K562 (cell line): ENCODE data around the gene HEMGN. TPM values are rescaled to one million over a fixed set of nuclear protein-coding genes. Genes with fewer than 3 reads are reported as not detected.

Experiments used
- CBX5 ChIP-seq: IDR thresholded peaks from 2 replicates; pipeline ENCODE4 v1.6.1; 2014; ENCODE audit warnings: low read depth, borderline replicate concordance
- FOXA1 ChIP-seq: fragments of 450-650 bp; IDR thresholded peaks from 2 replicates; pipeline ENCODE4 v1.6.1; 2016; ENCODE audit warnings: mild to moderate bottlenecking, borderline replicate concordance
- FOXJ3 ChIP-seq: sonication (generic); formaldehyde crosslinking; IDR thresholded peaks from 2 replicates; pipeline ENCODE4 v1.4.0; 2020; ENCODE audit warnings: mild to moderate bottlenecking, missing genetic modification reagents
- GATAD2A ChIP-seq: fragments of 450-650 bp; IDR thresholded peaks from 2 replicates; pipeline ENCODE4 v1.6.1; 2017
- HCFC1 ChIP-seq: IDR thresholded peaks from 2 replicates; pipeline ENCODE4 v1.6.1; 2012; ENCODE audit warnings: low read depth, low read length, improper control_type of control experiment
- NR2C2 ChIP-seq, 2 experiments: fragments of 200-800 bp in 1 of 2; sonication (Bioruptor generic) in 1 of 2; sonication (generic) in 1 of 2; formaldehyde crosslinking in 1 of 2; IDR thresholded peaks; 2 replicates each; pipeline versions ENCODE4 v1.6.1 to v1.8.0; 2016 to 2022; ENCODE audit warnings: mild to moderate bottlenecking in 1 of 2, missing compliant biosample characterization in 1 of 2, missing genetic modification characterization in 1 of 2, missing genetic modification reagents in 1 of 2
- PHB ChIP-seq: fragments of 250-450 bp; sonication (Bioruptor Pico); IDR thresholded peaks from 2 replicates; pipeline ENCODE4 v1.5.0; 2021
- POLR2G ChIP-seq: fragments of 200-400 bp; formaldehyde crosslinking; IDR thresholded peaks from 2 replicates; pipeline ENCODE4 v1.6.1; 2017; ENCODE audit warnings: low read depth, mild to moderate bottlenecking, antibody characterized with exemption, low read length, moderate library complexity
- SNIP1 ChIP-seq: fragments of 450-650 bp; IDR thresholded peaks from 2 replicates; pipeline ENCODE4 v1.7.1; 2017; ENCODE audit warnings: low read depth, mild to moderate bottlenecking
- ZNF133 ChIP-seq: fragments of 250-450 bp; sonication (Bioruptor Pico); IDR thresholded peaks from 2 replicates; pipeline ENCODE4 v1.4.0; 2020; ENCODE audit warnings: mild to moderate bottlenecking
- ZNF23 ChIP-seq: fragments of 250-450 bp; sonication (Bioruptor Pico); IDR thresholded peaks from 2 replicates; pipeline ENCODE4 v1.4.0; 2020; ENCODE audit warnings: mild to moderate bottlenecking
- polyA plus RNA-seq, 8 experiments: library from polyadenylated mRNA; depleted of rRNA in 4 of 8; stranded (reverse) in 5 of 8; unstranded in 3 of 8; fragments of >200 nt; fragmentation: Nextera tagmentation in 2 of 8; fragmentation: Illumina TruSeq in 1 of 8; extraction: Ambion mirVana in 2 of 8; extraction: Trizol in 1 of 8; gene quantifications; 2 replicates each; pipeline versions ENCODE4 v1.2.1 to v1.2.3, GENCODE V29; 2011 to 2014; ENCODE audit warnings: inconsistent platforms in 1 of 8, missing spikeins in 1 of 8
- total RNA-seq, 7 experiments: library from RNA; depleted of rRNA in 6 of 7; stranded (reverse); fragments of >200 nt in 6 of 7; fragmentation: Illumina TruSeq in 2 of 7; extraction: Trizol in 2 of 7; gene quantifications; 2 replicates each; pipeline versions ENCODE4 v1.2.1 to v1.2.3, GENCODE V29; 2011 to 2021; ENCODE audit warnings: low replicate concordance in 1 of 7
- TF ChIP-seq, protein P1 (sequence below): IDR thresholded peaks from 2 replicates; pipeline ENCODE4 v1.6.1; 2011; ENCODE audit warnings: borderline replicate concordance, low read depth, mild to moderate bottlenecking, moderate library complexity, low read length; ENCODE audit not compliant: insufficient read depth, poor library complexity, severe bottlenecking
- TF ChIP-seq, protein P2 (sequence below): fragments of 450-650 bp; IDR thresholded peaks from 2 replicates; pipeline ENCODE4 v1.6.1; 2017; ENCODE audit warnings: antibody characterized with exemption, mild to moderate bottlenecking
- TF ChIP-seq, protein P3 (sequence below), 2 experiments: fragments of 450-650 bp in 1 of 2; sonication (generic) in 1 of 2; formaldehyde crosslinking in 1 of 2; IDR thresholded peaks in 1 of 2; conservative IDR thresholded peaks in 1 of 2; 2 replicates each; pipeline versions ENCODE4 v1.6.1 to v1.8.1; 2016 to 2023; ENCODE audit warnings: mild to moderate bottlenecking in 2 of 2, moderate library complexity in 2 of 2, inconsistent platforms in 1 of 2, missing genetic modification reagents in 1 of 2
- TF ChIP-seq, protein P4 (sequence below): fragments of 450-650 bp; formaldehyde crosslinking; IDR thresholded peaks from 2 replicates; pipeline ENCODE4 v1.4.0; 2022; ENCODE audit warnings: missing genetic modification characterization
- TF ChIP-seq, protein P5 (sequence below): sonication (generic); formaldehyde crosslinking; IDR thresholded peaks from 2 replicates; pipeline ENCODE4 v1.5.0; 2020; ENCODE audit warnings: missing genetic modification reagents

Gene HEMGN
- total and polyA plus RNA-seq, 9 of the 15 experiments (the other 6 are each of a cell fraction or from before 2014, with no cell fraction given), result 56.3 to 258 (median 137) TPM

DNA sequence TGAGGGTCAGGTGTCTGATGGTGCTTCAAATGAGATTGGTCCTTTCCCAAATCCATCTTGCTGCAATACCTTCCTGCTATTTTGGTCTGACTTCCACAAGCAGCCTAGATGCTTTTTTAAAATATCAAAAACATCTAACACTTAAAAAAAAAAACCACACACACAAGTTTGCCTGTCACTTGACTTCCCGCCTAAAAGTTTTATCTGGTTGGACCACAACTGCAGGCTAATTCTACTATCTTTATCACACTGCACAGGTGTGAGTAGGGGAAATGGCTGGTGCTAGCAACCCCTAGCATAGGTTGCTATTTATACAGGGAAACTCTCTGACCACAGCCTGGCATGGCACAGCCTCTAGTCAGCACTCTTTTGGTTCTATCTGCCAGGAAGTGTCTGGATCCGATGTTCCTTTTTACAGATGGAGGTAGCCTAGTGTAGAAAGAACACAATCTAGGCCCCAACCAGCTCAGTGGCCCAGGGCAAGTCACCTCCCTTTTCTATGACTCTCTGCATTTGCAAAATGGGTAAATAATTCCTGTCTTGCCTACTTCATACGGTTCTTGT is at the start of gene HEMGN (continued):
- TF ChIP-seq, protein P1, sequence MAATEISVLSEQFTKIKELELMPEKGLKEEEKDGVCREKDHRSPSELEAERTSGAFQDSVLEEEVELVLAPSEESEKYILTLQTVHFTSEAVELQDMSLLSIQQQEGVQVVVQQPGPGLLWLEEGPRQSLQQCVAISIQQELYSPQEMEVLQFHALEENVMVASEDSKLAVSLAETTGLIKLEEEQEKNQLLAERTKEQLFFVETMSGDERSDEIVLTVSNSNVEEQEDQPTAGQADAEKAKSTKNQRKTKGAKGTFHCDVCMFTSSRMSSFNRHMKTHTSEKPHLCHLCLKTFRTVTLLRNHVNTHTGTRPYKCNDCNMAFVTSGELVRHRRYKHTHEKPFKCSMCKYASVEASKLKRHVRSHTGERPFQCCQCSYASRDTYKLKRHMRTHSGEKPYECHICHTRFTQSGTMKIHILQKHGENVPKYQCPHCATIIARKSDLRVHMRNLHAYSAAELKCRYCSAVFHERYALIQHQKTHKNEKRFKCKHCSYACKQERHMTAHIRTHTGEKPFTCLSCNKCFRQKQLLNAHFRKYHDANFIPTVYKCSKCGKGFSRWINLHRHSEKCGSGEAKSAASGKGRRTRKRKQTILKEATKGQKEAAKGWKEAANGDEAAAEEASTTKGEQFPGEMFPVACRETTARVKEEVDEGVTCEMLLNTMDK, result no peak
- TF ChIP-seq FOXA1 (no peak), SNIP1 (no peak), HCFC1 (no peak), CBX5 (no peak), ZNF133 (CRISPR knock-in tag) (no peak), POLR2G (no peak), GATAD2A (no peak), PHB (no peak), ZNF23 (CRISPR knock-in tag) (no peak), NR2C2 (CRISPR knock-in tag; IDR thresholded peaks at IDR 0.05) (no peak), NR2C2 (tag; IDR thresholded peaks at IDR 0.05) (no peak), FOXJ3 (peak; percentile 85)
- TF ChIP-seq, protein P2, sequence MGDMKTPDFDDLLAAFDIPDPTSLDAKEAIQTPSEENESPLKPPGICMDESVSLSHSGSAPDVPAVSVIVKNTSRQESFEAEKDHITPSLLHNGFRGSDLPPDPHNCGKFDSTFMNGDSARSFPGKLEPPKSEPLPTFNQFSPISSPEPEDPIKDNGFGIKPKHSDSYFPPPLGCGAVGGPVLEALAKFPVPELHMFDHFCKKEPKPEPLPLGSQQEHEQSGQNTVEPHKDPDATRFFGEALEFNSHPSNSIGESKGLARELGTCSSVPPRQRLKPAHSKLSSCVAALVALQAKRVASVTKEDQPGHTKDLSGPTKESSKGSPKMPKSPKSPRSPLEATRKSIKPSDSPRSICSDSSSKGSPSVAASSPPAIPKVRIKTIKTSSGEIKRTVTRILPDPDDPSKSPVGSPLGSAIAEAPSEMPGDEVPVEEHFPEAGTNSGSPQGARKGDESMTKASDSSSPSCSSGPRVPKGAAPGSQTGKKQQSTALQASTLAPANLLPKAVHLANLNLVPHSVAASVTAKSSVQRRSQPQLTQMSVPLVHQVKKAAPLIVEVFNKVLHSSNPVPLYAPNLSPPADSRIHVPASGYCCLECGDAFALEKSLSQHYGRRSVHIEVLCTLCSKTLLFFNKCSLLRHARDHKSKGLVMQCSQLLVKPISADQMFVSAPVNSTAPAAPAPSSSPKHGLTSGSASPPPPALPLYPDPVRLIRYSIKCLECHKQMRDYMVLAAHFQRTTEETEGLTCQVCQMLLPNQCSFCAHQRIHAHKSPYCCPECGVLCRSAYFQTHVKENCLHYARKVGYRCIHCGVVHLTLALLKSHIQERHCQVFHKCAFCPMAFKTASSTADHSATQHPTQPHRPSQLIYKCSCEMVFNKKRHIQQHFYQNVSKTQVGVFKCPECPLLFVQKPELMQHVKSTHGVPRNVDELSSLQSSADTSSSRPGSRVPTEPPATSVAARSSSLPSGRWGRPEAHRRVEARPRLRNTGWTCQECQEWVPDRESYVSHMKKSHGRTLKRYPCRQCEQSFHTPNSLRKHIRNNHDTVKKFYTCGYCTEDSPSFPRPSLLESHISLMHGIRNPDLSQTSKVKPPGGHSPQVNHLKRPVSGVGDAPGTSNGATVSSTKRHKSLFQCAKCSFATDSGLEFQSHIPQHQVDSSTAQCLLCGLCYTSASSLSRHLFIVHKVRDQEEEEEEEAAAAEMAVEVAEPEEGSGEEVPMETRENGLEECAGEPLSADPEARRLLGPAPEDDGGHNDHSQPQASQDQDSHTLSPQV, result peak; percentile 96
- TF ChIP-seq, protein P3, sequence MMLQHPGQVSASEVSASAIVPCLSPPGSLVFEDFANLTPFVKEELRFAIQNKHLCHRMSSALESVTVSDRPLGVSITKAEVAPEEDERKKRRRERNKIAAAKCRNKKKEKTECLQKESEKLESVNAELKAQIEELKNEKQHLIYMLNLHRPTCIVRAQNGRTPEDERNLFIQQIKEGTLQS (IDR thresholded peaks at IDR 0.05), result no peak
- TF ChIP-seq, protein P3 (CRISPR knock-in tag; conservative IDR thresholded peaks at IDR 0.05), result no peak
- TF ChIP-seq, protein P4, sequence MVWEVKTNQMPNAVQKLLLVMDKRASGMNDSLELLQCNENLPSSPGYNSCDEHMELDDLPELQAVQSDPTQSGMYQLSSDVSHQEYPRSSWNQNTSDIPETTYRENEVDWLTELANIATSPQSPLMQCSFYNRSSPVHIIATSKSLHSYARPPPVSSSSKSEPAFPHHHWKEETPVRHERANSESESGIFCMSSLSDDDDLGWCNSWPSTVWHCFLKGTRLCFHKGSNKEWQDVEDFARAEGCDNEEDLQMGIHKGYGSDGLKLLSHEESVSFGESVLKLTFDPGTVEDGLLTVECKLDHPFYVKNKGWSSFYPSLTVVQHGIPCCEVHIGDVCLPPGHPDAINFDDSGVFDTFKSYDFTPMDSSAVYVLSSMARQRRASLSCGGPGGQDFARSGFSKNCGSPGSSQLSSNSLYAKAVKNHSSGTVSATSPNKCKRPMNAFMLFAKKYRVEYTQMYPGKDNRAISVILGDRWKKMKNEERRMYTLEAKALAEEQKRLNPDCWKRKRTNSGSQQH (CRISPR knock-in tag), result no peak
- TF ChIP-seq, protein P5, sequence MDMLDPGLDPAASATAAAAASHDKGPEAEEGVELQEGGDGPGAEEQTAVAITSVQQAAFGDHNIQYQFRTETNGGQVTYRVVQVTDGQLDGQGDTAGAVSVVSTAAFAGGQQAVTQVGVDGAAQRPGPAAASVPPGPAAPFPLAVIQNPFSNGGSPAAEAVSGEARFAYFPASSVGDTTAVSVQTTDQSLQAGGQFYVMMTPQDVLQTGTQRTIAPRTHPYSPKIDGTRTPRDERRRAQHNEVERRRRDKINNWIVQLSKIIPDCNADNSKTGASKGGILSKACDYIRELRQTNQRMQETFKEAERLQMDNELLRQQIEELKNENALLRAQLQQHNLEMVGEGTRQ (CRISPR knock-in tag), result no peak
